Endothelial cell of umbilical vein (primary cell): ENCODE results near the gene GAL3ST2. TPM values are rescaled to one million over a fixed set of nuclear protein-coding genes. Genes with fewer than 3 reads are reported as not detected.

Source experiments
- BruUV-seq: library from RNA; stranded (reverse); fragments of 400-500 nt; replicated peaks from 2 replicates; lab custom pipeline; 2021; lab: Mats Ljungman, UMichigan
- CTCF ChIA-PET: fragments of 300-600, 350-600 bp; sonication (Branson Sonifier 250); formaldehyde crosslinking; loops from one replicate; lab custom pipeline; 2021; ENCODE audit warnings: antibody characterized with exemption, inconsistent platforms; lab: Charles Lee
- POLR2A ChIA-PET: fragments of 300-600, 350-600 bp; sonication (Branson Sonifier 250); formaldehyde crosslinking; loops from one replicate; lab custom pipeline; 2021; ENCODE audit warnings: antibody characterized with exemption, inconsistent platforms; lab: Charles Lee
- DNase-seq: peaks from one replicate; pipeline ENCODE4 v3.0.0-alpha.2; 2011; ENCODE audit warnings: low read depth, low spot score
- FAIRE-seq: peaks from 2 replicates; lab custom pipeline; 2011; peaks lifted over from hg19 to GRCh38; lab: Jason Lieb, UNC
- H2AFZ ChIP-seq: 2 replicates; pipeline ENCODE4 v1.6.0; 2012; ENCODE audit warnings: low read depth, low read length, control low read depth, inconsistent platforms
- H3K27ac ChIP-seq: 2 replicates; pipeline ENCODE4 v1.5.1; 2011; ENCODE audit warnings: low read depth, mild to moderate bottlenecking, control low read depth, low read length, moderate library complexity; ENCODE audit not compliant: insufficient read depth
- H3K27me3 ChIP-seq, 2 experiments: 2 replicates each; pipeline versions ENCODE4 v1.6.0 to v1.6.1; 2011; ENCODE audit warnings: low read length in 2 of 2, mixed read lengths in 1 of 2; ENCODE audit not compliant: control insufficient read depth in 2 of 2, insufficient read depth in 2 of 2
- H3K36me3 ChIP-seq, 2 experiments: 2 replicates in 1 of 2; 3 replicates in 1 of 2; pipeline ENCODE4 v1.5.1; 2011; ENCODE audit warnings: low read length in 2 of 2, mild to moderate bottlenecking in 1 of 2, moderate library complexity in 1 of 2; ENCODE audit not compliant: control insufficient read depth in 2 of 2, insufficient read depth in 2 of 2; ENCODE audit errors: extremely low read depth in 1 of 2
- H3K4me1 ChIP-seq: 3 replicates; pipeline ENCODE4 v1.5.1; 2011; ENCODE audit warnings: mild to moderate bottlenecking, low read length; ENCODE audit not compliant: control insufficient read depth, insufficient read depth; ENCODE audit errors: extremely low read depth
- H3K4me2 ChIP-seq: 2 replicates; pipeline ENCODE4 v1.6.1; 2011; ENCODE audit warnings: low read length, control low read depth, mixed read lengths; ENCODE audit not compliant: insufficient read depth
- H3K4me3 ChIP-seq, 3 experiments: fragments of 200-600 bp in 1 of 3; sonication (generic), shearing (Covaris generic) in 1 of 3; replicated peaks in 1 of 3; 2 replicates each; pipeline ENCODE4 v1.5.1; 2011 to 2016; ENCODE audit warnings: control low read depth in 3 of 3, low read length in 3 of 3, mild to moderate bottlenecking in 2 of 3, inconsistent platforms in 1 of 3, low read depth in 1 of 3, moderate library complexity in 1 of 3; ENCODE audit not compliant: insufficient read depth in 1 of 3
- H3K79me2 ChIP-seq: 2 replicates; pipeline ENCODE4 v1.6.0; 2012; ENCODE audit warnings: low read length, inconsistent platforms; ENCODE audit not compliant: control insufficient read depth, insufficient read depth
- H3K9ac ChIP-seq: replicated peaks from 2 replicates; pipeline ENCODE3; 2011; ENCODE audit warnings: low read length, control low read depth; ENCODE audit not compliant: insufficient read depth; ENCODE audit errors: extremely low read depth
- H3K9me1 ChIP-seq: replicated peaks from 3 replicates; pipeline ENCODE4 v1.6.0; 2011; ENCODE audit warnings: mild to moderate bottlenecking, low read length; ENCODE audit not compliant: control insufficient read depth, insufficient read depth; ENCODE audit errors: extremely low read depth
- H3K9me3 ChIP-seq: replicated peaks from 2 replicates; pipeline ENCODE4 v1.5.1; 2012; ENCODE audit warnings: low read length, inconsistent platforms; ENCODE audit not compliant: control insufficient read depth, insufficient read depth
- H4K20me1 ChIP-seq: replicated peaks from 2 replicates; pipeline ENCODE3; 2011; ENCODE audit warnings: mild to moderate bottlenecking, low read length; ENCODE audit not compliant: control insufficient read depth, insufficient read depth; ENCODE audit errors: extremely low read depth
- EZH2 ChIP-seq: IDR thresholded peaks from 2 replicates; pipeline ENCODE4 v1.6.1; 2012; ENCODE audit warnings: borderline replicate concordance, low read depth, mild to moderate bottlenecking, moderate library complexity, low read length, inconsistent platforms; ENCODE audit not compliant: severe bottlenecking
- FOS ChIP-seq: IDR thresholded peaks from 2 replicates; pipeline ENCODE4 v1.6.1; 2011; ENCODE audit warnings: mild to moderate bottlenecking, low read length, moderate library complexity, borderline replicate concordance; ENCODE audit not compliant: insufficient read depth
- GATA2 ChIP-seq: IDR thresholded peaks from 2 replicates; pipeline ENCODE4 v1.7.0; 2011; ENCODE audit warnings: low read depth, mild to moderate bottlenecking, moderate library complexity, mixed read lengths, low read length; ENCODE audit not compliant: insufficient read length, insufficient read depth
- JUN ChIP-seq: IDR thresholded peaks from 2 replicates; pipeline ENCODE4 v1.6.1; 2011; ENCODE audit warnings: borderline replicate concordance, low read depth; ENCODE audit not compliant: insufficient read length, insufficient read depth
- MYC ChIP-seq: IDR thresholded peaks from one replicate; pipeline ENCODE4 v1.6.1; 2011; ENCODE audit warnings: mild to moderate bottlenecking, low read depth, low read length
- POLR2A ChIP-seq: IDR thresholded peaks from 2 replicates; pipeline ENCODE4 v1.6.1; 2012; ENCODE audit warnings: low read depth, mild to moderate bottlenecking, control low read depth, low read length
- POLR2AphosphoS5 ChIP-seq: IDR thresholded peaks from 2 replicates; pipeline ENCODE4 v1.6.1; 2012; ENCODE audit warnings: low read depth, mild to moderate bottlenecking, control low read depth, low read length, moderate library complexity; ENCODE audit not compliant: insufficient read depth
- dilution Hi-C: fragments of 300-500 bp; cut with MboI; formaldehyde crosslinking; loops from one replicate; pipeline ENCODE4 v1.15.0; 2019; ENCODE audit warnings: low sequenced_read_pairs; ENCODE audit not compliant: extremely low pct_ligation_motif_present
- intact Hi-C: fragments of 100-400 bp; cut with micrococcal nuclease; formaldehyde crosslinking; loops from one replicate; pipeline ENCODE4 v1.10.0; 2022
- polyA plus RNA-seq, 4 experiments: library from polyadenylated mRNA; depleted of rRNA in 3 of 4; stranded (reverse) in 3 of 4; unstranded in 1 of 4; fragments of >200 nt; gene quantifications; 2 replicates each; pipeline versions ENCODE4 v1.2.1 to v1.2.3, GENCODE V29; 2011 to 2012; ENCODE audit warnings: missing spikeins in 1 of 4
- total RNA-seq: library from RNA; stranded (reverse); gene quantifications from 2 replicates; pipeline ENCODE4 v1.2.3, GENCODE V29; 2021
- TF ChIP-seq, protein P1 (sequence below): IDR thresholded peaks from 2 replicates; pipeline ENCODE4 v1.6.1; 2011; ENCODE audit not compliant: insufficient read depth, insufficient read length
- TF ChIP-seq, protein P2 (sequence below), 2 donors: IDR thresholded peaks; 1 replicate in 1 of 2; 2 replicates in 1 of 2; pipeline ENCODE4 v1.5.1; 2011; ENCODE audit warnings: low read length in 2 of 2, mild to moderate bottlenecking in 2 of 2, moderate library complexity in 2 of 2, control low read depth in 1 of 2, inconsistent platforms in 1 of 2, low read depth in 1 of 2; ENCODE audit not compliant: insufficient read depth in 1 of 2; ENCODE audit errors: extremely low read depth in 1 of 2

Gene GAL3ST2
- total and polyA plus RNA-seq, 2 donors (not counting 3 experiments of a cell fraction or from before 2014, with no cell fraction given): not detected

DNA sequence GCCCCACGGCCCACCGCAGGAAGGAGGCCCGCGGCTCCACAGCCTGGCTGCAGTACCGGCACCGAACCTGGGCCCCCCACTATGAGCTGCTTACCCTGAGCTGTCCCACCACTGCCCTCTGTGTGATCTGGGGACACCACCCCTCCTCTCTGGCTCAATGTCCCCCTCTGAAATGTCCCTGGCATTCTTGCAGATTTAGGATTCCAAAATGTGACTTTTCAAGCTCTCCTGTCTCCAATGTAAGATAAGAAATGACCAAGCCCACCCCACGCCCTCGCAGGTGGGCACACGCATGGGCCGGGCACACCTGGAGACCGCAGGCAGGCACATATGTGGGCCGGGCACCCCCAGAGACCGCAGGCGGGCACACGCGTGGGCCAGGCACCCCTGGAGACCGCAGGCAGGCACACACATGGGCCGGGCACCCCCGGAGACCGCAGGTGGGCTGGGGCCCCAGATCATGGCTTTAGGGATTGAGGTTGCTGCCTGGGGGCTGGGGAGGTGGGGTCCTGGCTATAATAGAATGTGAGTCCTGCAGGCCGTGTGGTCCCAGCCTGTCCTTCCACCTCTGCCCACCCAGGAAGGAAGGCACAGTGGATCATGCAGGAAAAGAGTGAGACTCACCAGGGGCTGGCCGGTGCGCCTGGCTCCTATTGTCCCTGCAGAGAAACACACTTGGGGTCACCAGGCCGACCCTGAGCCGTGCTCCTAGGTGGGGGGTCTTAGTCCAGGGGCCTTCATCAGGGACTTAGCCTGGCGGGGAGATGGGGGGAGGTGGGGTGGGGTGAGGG lies 74.9 kb downstream of the GAL3ST2 start:
- no peak overlapping the region for H2AFZ ChIP-seq
- TF ChIP-seq MYC (no peak), GATA2 (no peak), JUN (no peak), FOS (no peak), EZH2 (no peak), POLR2A (no peak), POLR2AphosphoS5 (no peak)
- TF ChIP-seq, protein P1, sequence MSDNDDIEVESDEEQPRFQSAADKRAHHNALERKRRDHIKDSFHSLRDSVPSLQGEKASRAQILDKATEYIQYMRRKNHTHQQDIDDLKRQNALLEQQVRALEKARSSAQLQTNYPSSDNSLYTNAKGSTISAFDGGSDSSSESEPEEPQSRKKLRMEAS: no peak
- TF ChIP-seq, protein P2, sequence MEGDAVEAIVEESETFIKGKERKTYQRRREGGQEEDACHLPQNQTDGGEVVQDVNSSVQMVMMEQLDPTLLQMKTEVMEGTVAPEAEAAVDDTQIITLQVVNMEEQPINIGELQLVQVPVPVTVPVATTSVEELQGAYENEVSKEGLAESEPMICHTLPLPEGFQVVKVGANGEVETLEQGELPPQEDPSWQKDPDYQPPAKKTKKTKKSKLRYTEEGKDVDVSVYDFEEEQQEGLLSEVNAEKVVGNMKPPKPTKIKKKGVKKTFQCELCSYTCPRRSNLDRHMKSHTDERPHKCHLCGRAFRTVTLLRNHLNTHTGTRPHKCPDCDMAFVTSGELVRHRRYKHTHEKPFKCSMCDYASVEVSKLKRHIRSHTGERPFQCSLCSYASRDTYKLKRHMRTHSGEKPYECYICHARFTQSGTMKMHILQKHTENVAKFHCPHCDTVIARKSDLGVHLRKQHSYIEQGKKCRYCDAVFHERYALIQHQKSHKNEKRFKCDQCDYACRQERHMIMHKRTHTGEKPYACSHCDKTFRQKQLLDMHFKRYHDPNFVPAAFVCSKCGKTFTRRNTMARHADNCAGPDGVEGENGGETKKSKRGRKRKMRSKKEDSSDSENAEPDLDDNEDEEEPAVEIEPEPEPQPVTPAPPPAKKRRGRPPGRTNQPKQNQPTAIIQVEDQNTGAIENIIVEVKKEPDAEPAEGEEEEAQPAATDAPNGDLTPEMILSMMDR (IDR thresholded peaks at IDR 0.05; ENCODE audit: extremely low read depth in 1 of 2, insufficient read depth in 1 of 2, low read depth in 1 of 2, low read length in 2 of 2): no peak
- no peaks in the 10 kb centered on the region for H3K4me1 ChIP-seq
- H3K9me3 ChIP-seq: no peaks in the 10 kb centered on the region
- ChIA-PET CTCF (interaction anchor here (1.2 kb wide), 1 partner anchor 8 kb away, joined by 3 read pairs; no protein-coding TSS in a partner anchor), POLR2A (no interaction called here)
- no peaks in the 10 kb centered on the region for H4K20me1 ChIP-seq
- H3K36me3 ChIP-seq: no peaks in the 10 kb centered on the region
- FAIRE-seq (no peak), DNase-seq (no peak)
- intact Hi-C loops: no loop called here
- no peak overlapping the region for H3K4me2 ChIP-seq
- no peak overlapping the region for H3K27ac ChIP-seq
- H3K27me3 ChIP-seq: no peaks in the 10 kb centered on the region
- no peaks in the 10 kb centered on the region for H3K9me1 ChIP-seq
- no peaks in the 10 kb centered on the region for H3K79me2 ChIP-seq
- dilution Hi-C loops: no loop called here
- no peak overlapping the region for H3K9ac ChIP-seq
- H3K4me3 ChIP-seq: no peak overlapping the region
- no TSS peak for BruUV-seq
